Small intestine (tissue), 7 donors: Measurements from ENCODE around the gene ADGRG2. TPM values are rescaled to one million over a fixed set of nuclear protein-coding genes. Genes with fewer than 3 reads are reported as not detected.

ENCODE experiments used
- DNase-seq, 2 donors: peaks; one replicate each; pipeline versions ENCODE4 v3.0.0 to v3.0.0-alpha.2; 2013
- FAIRE-seq: peaks from 2 replicates; lab custom pipeline; 2012; peaks lifted over from hg19 to GRCh38; lab: Jason Lieb, UNC
- H3K27ac ChIP-seq, 3 donors: one replicate each; pipeline ENCODE4 v1.5.1; 2013; ENCODE audit warnings: low read length in 2 of 3, mild to moderate bottlenecking in 2 of 3, control low read depth in 1 of 3, inconsistent platforms in 1 of 3, low read depth in 1 of 3, moderate library complexity in 1 of 3
- H3K27me3 ChIP-seq, 3 donors: one replicate each; pipeline ENCODE4 v1.6.1; 2013; ENCODE audit warnings: low read length in 3 of 3, inconsistent platforms in 1 of 3; ENCODE audit not compliant: control insufficient read depth in 3 of 3, insufficient read depth in 3 of 3
- H3K36me3 ChIP-seq, 3 donors: one replicate each; pipeline ENCODE4 v1.6.1; 2013; ENCODE audit warnings: low read length in 3 of 3, inconsistent platforms in 1 of 3, low read depth in 1 of 3, mild to moderate bottlenecking in 1 of 3, moderate library complexity in 1 of 3; ENCODE audit not compliant: control insufficient read depth in 3 of 3, insufficient read depth in 2 of 3
- H3K4me1 ChIP-seq, 3 donors: one replicate each; pipeline ENCODE4 v1.6.1; 2013; ENCODE audit warnings: low read length in 2 of 3, inconsistent platforms in 1 of 3, low read depth in 1 of 3, mild to moderate bottlenecking in 1 of 3, moderate library complexity in 1 of 3; ENCODE audit not compliant: control insufficient read depth in 3 of 3, insufficient read depth in 2 of 3
- H3K4me3 ChIP-seq, 3 donors: one replicate each; pipeline ENCODE4 v1.5.1; 2013; ENCODE audit warnings: low read length in 3 of 3, control low read depth in 1 of 3, inconsistent platforms in 1 of 3, low read depth in 1 of 3, mild to moderate bottlenecking in 1 of 3, moderate library complexity in 1 of 3
- H3K9me3 ChIP-seq, 2 donors: one replicate each; pipeline ENCODE4 v1.6.1; 2013; ENCODE audit warnings: low read depth in 1 of 2, low read length in 1 of 2; ENCODE audit not compliant: control insufficient read depth in 2 of 2, insufficient read depth in 1 of 2
- WGBS, 3 donors: extraction: QIAGEN DNeasy Blood & Tissue Kit; methylation state at CpG; one replicate each; pipeline ENCODE4 v1.1.7; 2013; 5-methylcytosine and 5-hydroxymethylcytosine counted together
- polyA plus RNA-seq, 4 donors: library from polyadenylated mRNA; stranded (reverse) in 3 of 4; unstranded in 1 of 4; fragments of 200-250 nt in 3 of 4; fragments of 120-200 nt in 1 of 4; gene quantifications; one replicate each; pipeline versions ENCODE4 v1.2.1 to v1.2.3, GENCODE V29; 2013
- donor health status: healthy with polysubstance abuse.
- donor health status: control.
- donor health status: control.
- donor health status: Bipolar disorder and iron deficiency.
- donor health status: healthy.

The ADGRG2 gene
- polyA plus RNA-seq, 4 donors, result under 0.01 to 1.6 (median 0.27) TPM

DNA sequence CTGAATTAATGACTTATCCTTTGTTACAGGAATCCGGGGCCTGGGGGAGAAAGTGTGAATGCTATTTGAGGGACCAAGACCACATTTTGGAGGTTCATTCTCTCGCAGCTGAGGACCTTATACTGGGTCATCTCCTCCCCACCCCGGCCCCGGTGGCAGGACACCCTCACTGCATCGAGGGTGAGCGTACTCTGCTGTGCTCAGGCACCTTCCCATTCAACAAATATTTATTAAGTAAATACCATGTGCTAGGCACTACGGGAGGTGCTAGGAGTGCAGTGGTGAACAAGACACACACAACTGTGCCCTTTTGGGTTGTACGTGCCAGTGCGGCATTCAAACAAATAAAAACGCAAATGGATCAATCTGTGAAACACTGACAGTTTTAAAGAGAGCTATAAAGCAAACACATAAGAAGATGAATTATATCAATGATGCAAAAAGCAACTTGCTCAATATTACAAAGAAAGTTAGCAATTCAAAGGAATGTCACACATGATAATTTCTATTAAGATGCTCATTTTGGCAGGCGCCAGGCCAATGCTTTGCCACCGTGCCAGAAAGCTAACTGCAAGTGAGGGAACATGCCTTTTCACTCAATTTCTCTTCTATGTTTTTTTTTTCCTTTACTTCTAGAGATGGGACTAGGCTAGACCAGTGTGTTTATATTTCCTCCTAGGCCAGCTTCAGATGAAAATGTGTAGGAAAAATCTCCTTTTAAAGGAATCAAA lies 24.6 kb downstream of the ADGRG2 start:
- no peak for DNase-seq
- Histone ChIP-seq H3K4me3 (no peak overlapping the region), H3K36me3 (no peaks in the 10 kb centered on the region), H3K4me1 (no peaks in the 10 kb centered on the region), H3K27me3 (no peaks in the 10 kb centered on the region), H3K9me3 (no peaks in the 10 kb centered on the region), H3K27ac (no peak overlapping the region)
- FAIRE-seq, result no peak
- 73 to 81% (median 77%) methylated on average over 12 of the region's 12 CpGs for WGBS, 3 donors

GRCh38 chrX:19096586-19096985 lies 25.7 kb downstream of the ADGRG2 start:
- no peak overlapping the region for H3K4me3 ChIP-seq
- no peaks in the 10 kb centered on the region for H3K9me3 ChIP-seq
- no peaks in the 10 kb centered on the region for H3K4me1 ChIP-seq
- WGBS, 3 donors, result 73 to 91% (median 86%) methylated on average over 2 of the region's 2 CpGs
- no peaks in the 10 kb centered on the region for H3K36me3 ChIP-seq
- no peak for FAIRE-seq
- no peaks in the 10 kb centered on the region for H3K27me3 ChIP-seq
- no peak overlapping the region for H3K27ac ChIP-seq
- no peak for DNase-seq

DNA sequence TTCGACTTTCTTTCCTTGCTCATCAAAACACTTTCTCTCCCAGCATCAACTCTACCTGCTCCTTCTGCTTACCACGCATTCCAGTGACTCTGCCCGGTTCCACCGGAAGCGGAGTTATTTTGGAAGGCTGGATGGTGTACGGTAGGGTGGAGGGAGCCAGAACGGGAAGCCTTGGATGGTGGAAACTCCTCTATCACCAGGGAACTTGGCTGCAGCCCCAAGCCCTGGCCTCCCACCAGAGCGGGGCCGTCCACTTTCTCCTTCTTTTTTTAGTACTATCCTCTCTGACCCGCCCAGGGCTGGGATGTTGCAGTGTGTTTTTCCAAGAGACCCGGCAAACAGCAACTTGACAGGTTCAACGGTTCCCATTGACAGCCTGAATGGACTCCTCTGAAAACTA lies 27.6 kb downstream of the ADGRG2 start:
- no peak overlapping the region for H3K27ac ChIP-seq
- H3K27me3 ChIP-seq, result no peaks in the 10 kb centered on the region
- no peak for FAIRE-seq
- peaks cover 0 to 4% of the 10 kb centered on the region in 2 donors for H3K9me3 ChIP-seq
- 75 to 92% (median 89%) methylated on average over 11 to 12 of the region's 12 CpGs for WGBS, 3 donors
- DNase-seq, result no peak
- no peaks in the 10 kb centered on the region for H3K36me3 ChIP-seq
- no peaks in the 10 kb centered on the region for H3K4me1 ChIP-seq
- no peak overlapping the region for H3K4me3 ChIP-seq

DNA sequence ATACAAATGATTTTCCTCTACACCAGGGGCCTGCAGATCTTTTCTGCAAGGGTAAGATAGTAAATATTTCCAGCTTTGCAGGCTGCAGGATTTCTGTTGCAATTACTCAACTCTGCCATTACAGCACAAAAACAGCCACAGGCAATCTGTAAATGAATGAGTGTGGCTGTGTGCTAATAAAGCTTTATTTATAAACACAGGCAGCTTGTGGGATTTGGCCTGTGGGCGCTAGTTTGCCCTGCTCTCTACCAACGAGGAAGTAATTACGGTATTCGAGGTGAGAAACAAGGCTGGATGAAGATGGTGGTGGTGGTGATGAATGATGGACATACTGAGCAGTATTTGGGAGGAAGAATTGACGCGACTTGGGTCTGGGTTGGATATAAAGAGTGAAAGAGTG lies 30.7 kb downstream of the ADGRG2 start:
- H3K36me3 ChIP-seq, result no peaks in the 10 kb centered on the region
- FAIRE-seq, result no peak
- H3K9me3 ChIP-seq, result peaks cover 0 to 8% of the 10 kb centered on the region in 2 donors
- 88 to 91% (median 88%) methylated on average over 6 of the region's 6 CpGs for WGBS, 3 donors
- no peak overlapping the region for H3K27ac ChIP-seq
- no peak for DNase-seq
- no peaks in the 10 kb centered on the region for H3K27me3 ChIP-seq
- H3K4me3 ChIP-seq, result no peak overlapping the region
- no peaks in the 10 kb centered on the region for H3K4me1 ChIP-seq

GRCh38 chrX:19089555-19090040 lies 32.7 kb downstream of the ADGRG2 start:
- H3K27ac ChIP-seq, result no peak overlapping the region
- peaks cover 0 to 8% of the 10 kb centered on the region in 2 donors for H3K9me3 ChIP-seq
- no peaks in the 10 kb centered on the region for H3K4me1 ChIP-seq
- DNase-seq, result no peak
- H3K36me3 ChIP-seq, result no peaks in the 10 kb centered on the region
- FAIRE-seq, result no peak
- 62 to 81% (median 74%) methylated on average over 2 of the region's 2 CpGs for WGBS, 3 donors
- no peak overlapping the region for H3K4me3 ChIP-seq
- no peaks in the 10 kb centered on the region for H3K27me3 ChIP-seq

DNA sequence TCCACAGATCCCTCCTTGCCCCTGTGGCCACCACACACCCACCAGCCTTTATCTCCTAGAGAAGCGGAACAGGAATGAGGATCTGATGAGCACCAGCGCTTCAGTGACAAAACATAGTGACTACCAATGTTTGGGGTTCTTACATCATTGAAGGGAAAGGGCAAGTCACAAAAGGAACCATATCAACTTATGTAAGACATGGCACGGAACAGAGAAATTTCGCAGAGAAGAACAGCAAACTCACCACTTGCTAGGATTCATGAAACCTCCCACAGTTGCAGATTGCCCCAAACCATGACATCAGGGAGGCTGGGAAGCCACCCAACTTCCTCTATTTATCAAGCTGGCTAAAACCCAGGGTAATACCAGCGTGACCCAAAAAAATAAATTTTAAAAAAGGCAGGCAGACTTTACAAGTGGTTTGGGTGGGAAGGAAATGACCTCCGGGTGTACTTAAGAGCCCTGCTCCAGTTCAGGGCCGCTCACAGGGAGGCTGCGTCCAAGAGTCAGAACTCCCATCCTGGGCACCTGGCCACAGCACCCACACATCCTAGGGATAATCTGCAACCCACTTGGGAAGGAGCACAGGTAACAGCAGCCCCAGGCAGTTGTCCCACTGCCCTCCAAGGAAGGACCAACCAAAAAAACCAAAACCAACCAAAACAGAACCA lies 36.0 kb downstream of the ADGRG2 start:
- no peaks in the 10 kb centered on the region for H3K4me1 ChIP-seq
- DNase-seq (no peak), FAIRE-seq (no peak)
- no peak overlapping the region for H3K4me3 ChIP-seq
- H3K27ac ChIP-seq, result no peak overlapping the region
- WGBS, 3 donors, result 71 to 84% (median 82%) methylated on average over 8 of the region's 8 CpGs
- H3K27me3 ChIP-seq, result no peaks in the 10 kb centered on the region
- H3K9me3 ChIP-seq, result peaks cover 0 to 8% of the 10 kb centered on the region in 2 donors
- no peaks in the 10 kb centered on the region for H3K36me3 ChIP-seq

GRCh38 chrX:19085666-19086065 lies 36.6 kb downstream of the ADGRG2 start:
- Histone ChIP-seq H3K4me3 (no peak overlapping the region), H3K27me3 (no peaks in the 10 kb centered on the region), H3K9me3 (peaks cover 0 to 8% of the 10 kb centered on the region in 2 donors), H3K27ac (no peak overlapping the region), H3K36me3 (no peaks in the 10 kb centered on the region), H3K4me1 (no peaks in the 10 kb centered on the region)
- WGBS, 3 donors, result 92 to 96% (median 93%) methylated on average over 3 of the region's 3 CpGs
- FAIRE-seq (no peak), DNase-seq (no peak)

DNA sequence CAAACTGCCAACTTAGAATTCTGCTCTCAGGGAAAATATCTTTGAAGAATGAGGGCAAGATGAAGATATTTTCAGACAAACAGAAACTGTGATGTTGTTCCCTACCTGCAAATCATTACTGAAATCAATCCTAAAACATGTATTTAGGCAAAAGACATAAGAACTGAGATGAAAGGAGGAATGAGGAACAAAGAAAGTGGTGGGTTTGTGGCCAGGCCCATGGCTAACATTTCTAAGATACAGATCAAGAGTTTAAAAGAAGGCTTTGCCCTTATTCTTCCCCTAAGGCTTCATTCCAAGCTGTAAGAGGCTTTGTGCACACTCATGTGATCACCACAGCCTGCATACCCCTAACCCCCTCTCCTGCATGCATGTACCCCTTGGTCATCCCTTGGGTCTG lies 46.5 kb downstream of the ADGRG2 start:
- H3K9me3 ChIP-seq, result no peaks in the 10 kb centered on the region
- H3K27me3 ChIP-seq, result no peaks in the 10 kb centered on the region
- no peaks in the 10 kb centered on the region for H3K36me3 ChIP-seq
- H3K27ac ChIP-seq, result no peak overlapping the region
- no peak overlapping the region for H3K4me3 ChIP-seq
- FAIRE-seq (no peak), DNase-seq (no peak)
- H3K4me1 ChIP-seq, result no peaks in the 10 kb centered on the region
